HL-60 (cell line): ENCODE data around the gene CEP112.
"Not testable (repeated sequence)": the region's sequence is repeated elsewhere in the genome, so short reads cannot be mapped to it uniquely, and the experiment has no call there.

ENCODE experiments used
- DNase-seq, 2 experiments: peaks; one replicate each; pipeline ENCODE4 v3.0.0-alpha.2; 2010 to 2020; ENCODE audit warnings: low read depth in 1 of 2, low spot score in 1 of 2
- H3K27ac ChIP-seq: fragments of 250-450 bp; sonication (Bioruptor Pico); replicated peaks from 2 replicates; pipeline ENCODE4 v1.5.1; 2020; ENCODE audit warnings: mild to moderate bottlenecking, moderate library complexity
- H3K27me3 ChIP-seq: fragments of 250-450 bp; sonication (Bioruptor Pico); 2 replicates; pipeline ENCODE4 v1.5.1; 2021; ENCODE audit warnings: mild to moderate bottlenecking, moderate library complexity; ENCODE audit not compliant: insufficient read depth, poor library complexity, severe bottlenecking
- H3K4me3 ChIP-seq: replicated peaks from 2 replicates; pipeline ENCODE4 v1.5.1; 2011; ENCODE audit warnings: mild to moderate bottlenecking, control low read depth, low read length; ENCODE audit not compliant: insufficient read depth
- CTCF ChIP-seq: IDR thresholded peaks from one replicate; pipeline ENCODE4 v1.5.1; 2011; ENCODE audit warnings: low read length, control low read depth, inconsistent platforms; ENCODE audit not compliant: insufficient read depth
- GABPA ChIP-seq: IDR thresholded peaks from 2 replicates; pipeline ENCODE4 v1.6.1; 2012; ENCODE audit warnings: low read depth
- POLR2AphosphoS5 ChIP-seq: IDR thresholded peaks from 2 replicates; pipeline ENCODE4 v1.6.1; 2012; ENCODE audit warnings: low read depth
- REST ChIP-seq: IDR thresholded peaks from 2 replicates; pipeline ENCODE4 v1.6.1; 2012; ENCODE audit warnings: low read depth; ENCODE audit not compliant: insufficient replicate concordance
- SPI1 ChIP-seq: IDR thresholded peaks from 2 replicates; pipeline ENCODE4 v1.6.1; 2012; ENCODE audit warnings: low read depth, mild to moderate bottlenecking, borderline replicate concordance

Gene CEP112

GRCh38 chr17:65811043-65811442 is 380.9 kb downstream of the CEP112 start:
- no peak overlapping the region for H3K27ac ChIP-seq
- DNase-seq = no peak
- no peak overlapping the region for H3K4me3 ChIP-seq
- no peaks in the 10 kb centered on the region for H3K27me3 ChIP-seq
- TF ChIP-seq GABPA (no peak), CTCF (no peak), REST (no peak), SPI1 (no peak), POLR2AphosphoS5 (no peak)

GRCh38 chr17:65809366-65809765 is 382.6 kb downstream of the CEP112 start:
- H3K4me3 ChIP-seq = no peak overlapping the region
- TF ChIP-seq POLR2AphosphoS5 = no peak
- TF ChIP-seq GABPA = no peak
- TF ChIP-seq SPI1 = no peak
- no peak for TF ChIP-seq CTCF
- TF ChIP-seq REST = no peak
- no peaks in the 10 kb centered on the region for H3K27me3 ChIP-seq
- no peak overlapping the region for H3K27ac ChIP-seq
- DNase-seq = no peak

- not testable (repeated sequence) for H3K4me3 ChIP-seq, DNase-seq, H3K27me3 ChIP-seq, H3K27ac ChIP-seq
These were observed 383.4 kb downstream of the CEP112 start for GRCh38 chr17:65808566-65808965.

GRCh38 chr17:65807361-65807760 is 384.6 kb downstream of the CEP112 start:
- Histone ChIP-seq H3K27me3 (no peaks in the 10 kb centered on the region), H3K27ac (no peak overlapping the region), H3K4me3 (no peak overlapping the region)
- TF ChIP-seq GABPA (no peak), CTCF (no peak), SPI1 (no peak), POLR2AphosphoS5 (no peak), REST (no peak)
- DNase-seq = no peak
